HL-60 (cell line): ENCODE data around the gene CCDC57.
"Not testable (repeated sequence)": the region's sequence is repeated elsewhere in the genome, so short reads cannot be mapped to it uniquely, and the experiment has no call there.

Source experiments
- DNase-seq, 2 experiments: peaks; one replicate each; pipeline ENCODE4 v3.0.0-alpha.2; 2010 to 2020; ENCODE audit warnings: low read depth in 1 of 2, low spot score in 1 of 2
- H3K27ac ChIP-seq: fragments of 250-450 bp; sonication (Bioruptor Pico); replicated peaks from 2 replicates; pipeline ENCODE4 v1.5.1; 2020; ENCODE audit warnings: mild to moderate bottlenecking, moderate library complexity
- H3K27me3 ChIP-seq: fragments of 250-450 bp; sonication (Bioruptor Pico); 2 replicates; pipeline ENCODE4 v1.5.1; 2021; ENCODE audit warnings: mild to moderate bottlenecking, moderate library complexity; ENCODE audit not compliant: insufficient read depth, poor library complexity, severe bottlenecking
- H3K4me3 ChIP-seq: replicated peaks from 2 replicates; pipeline ENCODE4 v1.5.1; 2011; ENCODE audit warnings: mild to moderate bottlenecking, control low read depth, low read length; ENCODE audit not compliant: insufficient read depth
- CTCF ChIP-seq: IDR thresholded peaks from one replicate; pipeline ENCODE4 v1.5.1; 2011; ENCODE audit warnings: low read length, control low read depth, inconsistent platforms; ENCODE audit not compliant: insufficient read depth
- GABPA ChIP-seq: IDR thresholded peaks from 2 replicates; pipeline ENCODE4 v1.6.1; 2012; ENCODE audit warnings: low read depth
- POLR2AphosphoS5 ChIP-seq: IDR thresholded peaks from 2 replicates; pipeline ENCODE4 v1.6.1; 2012; ENCODE audit warnings: low read depth
- REST ChIP-seq: IDR thresholded peaks from 2 replicates; pipeline ENCODE4 v1.6.1; 2012; ENCODE audit warnings: low read depth; ENCODE audit not compliant: insufficient replicate concordance
- SPI1 ChIP-seq: IDR thresholded peaks from 2 replicates; pipeline ENCODE4 v1.6.1; 2012; ENCODE audit warnings: low read depth, mild to moderate bottlenecking, borderline replicate concordance

Gene CCDC57

GRCh38 chr17:82138511-82138992, 74.1 kb downstream of the CCDC57 start:
- TF ChIP-seq SPI1: no peak
- TF ChIP-seq REST: no peak
- no peak for TF ChIP-seq POLR2AphosphoS5
- Histone ChIP-seq H3K27ac (no peak overlapping the region), H3K4me3 (no peak overlapping the region), H3K27me3 (no peaks in the 10 kb centered on the region)
- DNase-seq: no peak

GRCh38 chr17:82134101-82134500, 78.5 kb downstream of the CCDC57 start:
- H3K27me3 ChIP-seq: no peaks in the 10 kb centered on the region
- TF ChIP-seq SPI1: no peak
- TF ChIP-seq REST: no peak
- TF ChIP-seq POLR2AphosphoS5: no peak
- no peak for TF ChIP-seq GABPA
- TF ChIP-seq CTCF: no peak

GRCh38 chr17:82133166-82133953, 79.3 kb downstream of the CCDC57 start:
- H3K27ac ChIP-seq: not testable (repeated sequence)

More at GRCh38 chr17:82134101-82134500, 78.5 kb downstream of the CCDC57 start:
- no peak overlapping the region for H3K27ac ChIP-seq
- no peak for DNase-seq
- no peak overlapping the region for H3K4me3 ChIP-seq

GRCh38 chr17:82129095-82129494, 83.5 kb downstream of the CCDC57 start:
- TF ChIP-seq GABPA (no peak), REST (no peak), CTCF (no peak), SPI1 (no peak), POLR2AphosphoS5 (no peak)
- no peak for DNase-seq
- Histone ChIP-seq H3K27ac (no peak overlapping the region), H3K4me3 (no peak overlapping the region), H3K27me3 (no peaks in the 10 kb centered on the region)

More at GRCh38 chr17:82133166-82133953, 79.3 kb downstream of the CCDC57 start:
- H3K27me3 ChIP-seq, DNase-seq, H3K4me3 ChIP-seq: not testable (repeated sequence)
